Neural cell (in vitro differentiated cells): ENCODE measurements around the gene AKR1C1. TPM values are rescaled to one million over a fixed set of nuclear protein-coding genes. Genes with fewer than 3 reads are reported as not detected.

Source experiments
- H2AFZ ChIP-seq: fragments of 200-600, 300-800 bp; sonication (generic), shearing (Covaris generic); 2 replicates; pipeline ENCODE4 v1.6.0; 2014; ENCODE audit warnings: low read depth, mild to moderate bottlenecking, antibody characterized with exemption, low read length, moderate library complexity
- H3F3A ChIP-seq: fragments of 200-600 bp; shearing (Covaris generic); 2 replicates; pipeline ENCODE4 v1.6.1; 2016; ENCODE audit warnings: mild to moderate bottlenecking, moderate library complexity, mixed read lengths, antibody characterized with exemption, low read length; ENCODE audit not compliant: insufficient read depth, poor library complexity, severe bottlenecking
- H3K27ac ChIP-seq: fragments of 200-600, 300-800 bp; sonication (generic), shearing (Covaris generic); 2 replicates; pipeline ENCODE4 v1.5.1; 2014; ENCODE audit warnings: mild to moderate bottlenecking, low read length, moderate library complexity
- H3K27me3 ChIP-seq: fragments of 300-800, 200-600 bp; sonication (generic), shearing (Covaris generic); 2 replicates; pipeline ENCODE4 v1.6.0; 2014; ENCODE audit warnings: mild to moderate bottlenecking, low read depth, low read length, moderate library complexity; ENCODE audit not compliant: insufficient read depth
- H3K36me3 ChIP-seq: fragments of 300-800, 200-600 bp; sonication (generic), shearing (Covaris generic); 2 replicates; pipeline ENCODE4 v1.5.1; 2014; ENCODE audit warnings: mild to moderate bottlenecking, antibody characterized with exemption, low read length, moderate library complexity; ENCODE audit not compliant: insufficient read depth
- H3K4me2 ChIP-seq: fragments of 300-800, 200-600 bp; sonication (generic), shearing (Covaris generic); 2 replicates; pipeline ENCODE4 v1.6.0; 2014; ENCODE audit warnings: mild to moderate bottlenecking, low read length
- H3K4me3 ChIP-seq: fragments of 300-800, 200-600 bp; sonication (generic), shearing (Covaris generic); 2 replicates; pipeline ENCODE4 v1.5.1; 2014; ENCODE audit warnings: mild to moderate bottlenecking, low read length, moderate library complexity
- H3K79me2 ChIP-seq: fragments of 200-600 bp; shearing (Covaris generic); replicated peaks from 2 replicates; pipeline ENCODE4 v1.6.0; 2014; ENCODE audit warnings: mild to moderate bottlenecking, low read length, moderate library complexity; ENCODE audit not compliant: insufficient read depth
- H3K9ac ChIP-seq: fragments of 300-800, 200-600 bp; sonication (generic), shearing (Covaris generic); 2 replicates; pipeline ENCODE4 v1.6.1; 2016; ENCODE audit warnings: mild to moderate bottlenecking, low read length, mixed read lengths
- H3K9me2 ChIP-seq: fragments of 200-600 bp; shearing (Covaris generic); 2 replicates; pipeline ENCODE4 v1.6.1; 2016; ENCODE audit warnings: mild to moderate bottlenecking, low read length, mixed read lengths; ENCODE audit not compliant: insufficient read depth
- H3K9me3 ChIP-seq: fragments of 200-600, 300-800 bp; sonication (generic), shearing (Covaris generic); 2 replicates; pipeline ENCODE4 v1.6.1; 2016; ENCODE audit warnings: mild to moderate bottlenecking, mixed run types, low read length, moderate library complexity, mixed read lengths
- H4K20me1 ChIP-seq: fragments of 200-600 bp; shearing (Covaris generic); 2 replicates; pipeline ENCODE4 v1.6.1; 2016; ENCODE audit warnings: mild to moderate bottlenecking, mixed run types; ENCODE audit not compliant: insufficient read depth
- EP300 ChIP-seq: fragments of 450-650 bp; conservative IDR thresholded peaks from 2 replicates; pipeline ENCODE4 v1.6.1; 2014; ENCODE audit warnings: antibody characterized with exemption, mild to moderate bottlenecking, moderate library complexity; ENCODE audit not compliant: poor library complexity, severe bottlenecking
- EZH2 ChIP-seq: fragments of 200-600, 300-800 bp; shearing (Covaris generic), sonication (generic); IDR thresholded peaks from 2 replicates; pipeline ENCODE4 v1.6.1; 2014; ENCODE audit warnings: antibody characterized with exemption, low read length, borderline replicate concordance, mild to moderate bottlenecking; ENCODE audit not compliant: insufficient read depth, poor library complexity, severe bottlenecking
- MXI1 ChIP-seq: fragments of 450-650 bp; conservative IDR thresholded peaks from 2 replicates; pipeline ENCODE4 v1.6.1; 2014; ENCODE audit warnings: antibody characterized with exemption, mild to moderate bottlenecking; ENCODE audit not compliant: poor library complexity, severe bottlenecking
- POLR2AphosphoS5 ChIP-seq: IDR thresholded peaks from 2 replicates; pipeline ENCODE4 v1.6.1; 2012
- RAD21 ChIP-seq: fragments of 450-650 bp; conservative IDR thresholded peaks from 2 replicates; pipeline ENCODE4 v1.6.1; 2014; ENCODE audit warnings: antibody characterized with exemption, mild to moderate bottlenecking, moderate library complexity
- SMC3 ChIP-seq: fragments of 450-650 bp; conservative IDR thresholded peaks from 2 replicates; pipeline ENCODE4 v1.6.1; 2014; ENCODE audit warnings: antibody characterized with exemption, mild to moderate bottlenecking, moderate library complexity; ENCODE audit not compliant: poor library complexity
- TAF1 ChIP-seq: IDR thresholded peaks from 2 replicates; pipeline ENCODE4 v1.6.1; 2012; ENCODE audit warnings: low read depth
- polyA plus RNA-seq: library from polyadenylated mRNA; depleted of rRNA; stranded (reverse); fragments of >200 nt; gene quantifications from 2 replicates; pipeline ENCODE4 v1.2.3, GENCODE V29; 2014
- TF ChIP-seq, protein P1 (sequence below): fragments of 450-650 bp; IDR thresholded peaks from 2 replicates; pipeline ENCODE4 v1.5.1; 2014; ENCODE audit warnings: antibody characterized with exemption, mild to moderate bottlenecking, moderate library complexity; ENCODE audit not compliant: poor library complexity, severe bottlenecking
- TF ChIP-seq, protein P2 (sequence below): IDR thresholded peaks from 2 replicates; pipeline ENCODE4 v1.6.1; 2012; ENCODE audit warnings: borderline replicate concordance

The AKR1C1 gene
- polyA plus RNA-seq, 1 donor from 2014 or later, result 183 TPM

DNA sequence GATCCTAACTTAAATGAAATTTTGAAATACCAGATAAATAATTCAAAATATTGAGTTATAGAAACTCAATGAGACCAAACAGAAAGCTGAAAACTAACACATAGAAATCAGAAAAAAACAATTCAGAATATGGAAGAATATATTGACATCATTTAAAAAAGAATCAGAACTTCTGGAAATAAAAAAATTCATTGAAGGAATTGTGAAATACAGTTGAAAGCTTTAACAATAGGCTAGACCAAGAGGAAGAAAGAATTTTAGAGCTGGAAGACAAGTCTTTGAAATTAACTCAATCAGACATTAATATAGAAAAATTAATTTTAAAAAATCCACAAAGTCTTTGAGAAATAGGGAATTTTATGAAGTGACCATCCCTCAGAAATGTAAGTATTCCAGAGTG is 36.8 kb upstream of the AKR1C1 start:
- H4K20me1 ChIP-seq, result no peaks in the 10 kb centered on the region

DNA sequence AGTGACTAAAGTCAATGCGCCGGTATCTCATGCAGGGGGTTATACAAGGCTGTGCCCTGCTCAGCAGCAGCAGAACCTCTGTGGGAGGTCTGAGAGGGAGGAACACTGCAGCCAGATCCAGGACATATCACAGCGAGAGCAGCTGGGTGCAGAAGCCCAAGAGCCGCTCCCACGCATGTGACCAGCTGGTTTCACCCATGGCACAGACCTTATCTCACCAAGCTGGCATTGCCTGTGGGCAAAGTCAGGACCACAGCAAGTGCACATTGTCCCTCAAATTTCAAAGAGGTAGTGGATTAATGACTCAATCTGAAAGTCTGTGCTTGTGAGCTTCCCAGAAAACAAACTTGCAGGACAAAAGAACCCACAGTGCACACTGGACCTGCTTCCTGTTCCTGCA is 31.6 kb upstream of the AKR1C1 start:
- Histone ChIP-seq H3K9ac (no peak overlapping the region), H3K27me3 (no peaks in the 10 kb centered on the region), H4K20me1 (no peaks in the 10 kb centered on the region), H3F3A (no peaks in the 10 kb centered on the region), H3K27ac (no peak overlapping the region), H3K4me3 (no peak overlapping the region), H3K9me2 (no peaks in the 10 kb centered on the region), H3K9me3 (no peaks in the 10 kb centered on the region), H3K4me2 (no peak overlapping the region), H3K79me2 (no peaks in the 10 kb centered on the region), H2AFZ (no peak overlapping the region), H3K36me3 (no peaks in the 10 kb centered on the region)
- TF ChIP-seq POLR2AphosphoS5 (no peak), MXI1 (no peak), EZH2 (no peak), TAF1 (no peak), EP300 (no peak), RAD21 (no peak), SMC3 (no peak)
- TF ChIP-seq, protein P1, sequence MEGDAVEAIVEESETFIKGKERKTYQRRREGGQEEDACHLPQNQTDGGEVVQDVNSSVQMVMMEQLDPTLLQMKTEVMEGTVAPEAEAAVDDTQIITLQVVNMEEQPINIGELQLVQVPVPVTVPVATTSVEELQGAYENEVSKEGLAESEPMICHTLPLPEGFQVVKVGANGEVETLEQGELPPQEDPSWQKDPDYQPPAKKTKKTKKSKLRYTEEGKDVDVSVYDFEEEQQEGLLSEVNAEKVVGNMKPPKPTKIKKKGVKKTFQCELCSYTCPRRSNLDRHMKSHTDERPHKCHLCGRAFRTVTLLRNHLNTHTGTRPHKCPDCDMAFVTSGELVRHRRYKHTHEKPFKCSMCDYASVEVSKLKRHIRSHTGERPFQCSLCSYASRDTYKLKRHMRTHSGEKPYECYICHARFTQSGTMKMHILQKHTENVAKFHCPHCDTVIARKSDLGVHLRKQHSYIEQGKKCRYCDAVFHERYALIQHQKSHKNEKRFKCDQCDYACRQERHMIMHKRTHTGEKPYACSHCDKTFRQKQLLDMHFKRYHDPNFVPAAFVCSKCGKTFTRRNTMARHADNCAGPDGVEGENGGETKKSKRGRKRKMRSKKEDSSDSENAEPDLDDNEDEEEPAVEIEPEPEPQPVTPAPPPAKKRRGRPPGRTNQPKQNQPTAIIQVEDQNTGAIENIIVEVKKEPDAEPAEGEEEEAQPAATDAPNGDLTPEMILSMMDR, result no peak
- TF ChIP-seq, protein P2, sequence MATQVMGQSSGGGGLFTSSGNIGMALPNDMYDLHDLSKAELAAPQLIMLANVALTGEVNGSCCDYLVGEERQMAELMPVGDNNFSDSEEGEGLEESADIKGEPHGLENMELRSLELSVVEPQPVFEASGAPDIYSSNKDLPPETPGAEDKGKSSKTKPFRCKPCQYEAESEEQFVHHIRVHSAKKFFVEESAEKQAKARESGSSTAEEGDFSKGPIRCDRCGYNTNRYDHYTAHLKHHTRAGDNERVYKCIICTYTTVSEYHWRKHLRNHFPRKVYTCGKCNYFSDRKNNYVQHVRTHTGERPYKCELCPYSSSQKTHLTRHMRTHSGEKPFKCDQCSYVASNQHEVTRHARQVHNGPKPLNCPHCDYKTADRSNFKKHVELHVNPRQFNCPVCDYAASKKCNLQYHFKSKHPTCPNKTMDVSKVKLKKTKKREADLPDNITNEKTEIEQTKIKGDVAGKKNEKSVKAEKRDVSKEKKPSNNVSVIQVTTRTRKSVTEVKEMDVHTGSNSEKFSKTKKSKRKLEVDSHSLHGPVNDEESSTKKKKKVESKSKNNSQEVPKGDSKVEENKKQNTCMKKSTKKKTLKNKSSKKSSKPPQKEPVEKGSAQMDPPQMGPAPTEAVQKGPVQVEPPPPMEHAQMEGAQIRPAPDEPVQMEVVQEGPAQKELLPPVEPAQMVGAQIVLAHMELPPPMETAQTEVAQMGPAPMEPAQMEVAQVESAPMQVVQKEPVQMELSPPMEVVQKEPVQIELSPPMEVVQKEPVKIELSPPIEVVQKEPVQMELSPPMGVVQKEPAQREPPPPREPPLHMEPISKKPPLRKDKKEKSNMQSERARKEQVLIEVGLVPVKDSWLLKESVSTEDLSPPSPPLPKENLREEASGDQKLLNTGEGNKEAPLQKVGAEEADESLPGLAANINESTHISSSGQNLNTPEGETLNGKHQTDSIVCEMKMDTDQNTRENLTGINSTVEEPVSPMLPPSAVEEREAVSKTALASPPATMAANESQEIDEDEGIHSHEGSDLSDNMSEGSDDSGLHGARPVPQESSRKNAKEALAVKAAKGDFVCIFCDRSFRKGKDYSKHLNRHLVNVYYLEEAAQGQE, result no peak

More for the DNA sequence above, 36.8 kb upstream of the AKR1C1 start:
- TF ChIP-seq, protein P1, result no peak
- TF ChIP-seq SMC3, result no peak
- TF ChIP-seq EZH2, result no peak
- no peak for TF ChIP-seq RAD21
- TF ChIP-seq EP300, result no peak
- TF ChIP-seq, protein P2, result no peak
- TF ChIP-seq MXI1, result no peak
- TF ChIP-seq POLR2AphosphoS5, result no peak
- TF ChIP-seq TAF1, result no peak
- Histone ChIP-seq H3K9me3 (no peaks in the 10 kb centered on the region), H3K27me3 (no peaks in the 10 kb centered on the region), H3K27ac (no peak overlapping the region), H3K4me2 (no peak overlapping the region), H3K4me3 (no peak overlapping the region), H2AFZ (no peak overlapping the region), H3K9ac (no peak overlapping the region), H3K79me2 (no peaks in the 10 kb centered on the region), H3K36me3 (no peaks in the 10 kb centered on the region), H3K9me2 (no peaks in the 10 kb centered on the region), H3F3A (no peaks in the 10 kb centered on the region)
